ENCODE measurements around the gene TIMM29.

DNA sequence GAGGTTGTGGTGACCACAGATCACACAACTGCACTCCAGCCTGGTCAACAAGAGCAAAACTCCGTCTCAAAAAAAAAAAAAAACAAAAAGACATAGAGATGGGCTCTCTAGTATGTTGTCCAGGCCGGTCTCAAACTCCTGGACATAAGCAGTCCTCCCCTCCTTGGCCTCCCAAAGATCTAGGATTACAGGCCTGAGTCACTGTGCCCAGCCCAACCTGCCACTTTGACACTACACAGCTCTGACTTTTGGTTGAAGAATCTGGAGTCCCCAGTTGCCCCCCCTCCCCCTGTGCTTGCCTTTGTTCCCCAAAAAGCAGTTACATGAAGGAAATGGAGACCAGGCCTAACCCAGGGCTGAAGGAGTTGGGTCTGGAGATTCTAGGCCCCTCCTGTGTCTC lies 44.3 kb upstream of the TIMM29 start:
- TF ChIP-seq, protein P1, sequence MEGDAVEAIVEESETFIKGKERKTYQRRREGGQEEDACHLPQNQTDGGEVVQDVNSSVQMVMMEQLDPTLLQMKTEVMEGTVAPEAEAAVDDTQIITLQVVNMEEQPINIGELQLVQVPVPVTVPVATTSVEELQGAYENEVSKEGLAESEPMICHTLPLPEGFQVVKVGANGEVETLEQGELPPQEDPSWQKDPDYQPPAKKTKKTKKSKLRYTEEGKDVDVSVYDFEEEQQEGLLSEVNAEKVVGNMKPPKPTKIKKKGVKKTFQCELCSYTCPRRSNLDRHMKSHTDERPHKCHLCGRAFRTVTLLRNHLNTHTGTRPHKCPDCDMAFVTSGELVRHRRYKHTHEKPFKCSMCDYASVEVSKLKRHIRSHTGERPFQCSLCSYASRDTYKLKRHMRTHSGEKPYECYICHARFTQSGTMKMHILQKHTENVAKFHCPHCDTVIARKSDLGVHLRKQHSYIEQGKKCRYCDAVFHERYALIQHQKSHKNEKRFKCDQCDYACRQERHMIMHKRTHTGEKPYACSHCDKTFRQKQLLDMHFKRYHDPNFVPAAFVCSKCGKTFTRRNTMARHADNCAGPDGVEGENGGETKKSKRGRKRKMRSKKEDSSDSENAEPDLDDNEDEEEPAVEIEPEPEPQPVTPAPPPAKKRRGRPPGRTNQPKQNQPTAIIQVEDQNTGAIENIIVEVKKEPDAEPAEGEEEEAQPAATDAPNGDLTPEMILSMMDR (IDR thresholded peaks at IDR 0.05; ENCODE audit: low read length), result no peak
- no peak for TF ChIP-seq EZH2 (optimal IDR thresholded peaks at IDR 0.05; ENCODE audit: low read depth, low read length)
